ENCODE results near the gene PDZRN4.

The PDZRN4 gene

DNA sequence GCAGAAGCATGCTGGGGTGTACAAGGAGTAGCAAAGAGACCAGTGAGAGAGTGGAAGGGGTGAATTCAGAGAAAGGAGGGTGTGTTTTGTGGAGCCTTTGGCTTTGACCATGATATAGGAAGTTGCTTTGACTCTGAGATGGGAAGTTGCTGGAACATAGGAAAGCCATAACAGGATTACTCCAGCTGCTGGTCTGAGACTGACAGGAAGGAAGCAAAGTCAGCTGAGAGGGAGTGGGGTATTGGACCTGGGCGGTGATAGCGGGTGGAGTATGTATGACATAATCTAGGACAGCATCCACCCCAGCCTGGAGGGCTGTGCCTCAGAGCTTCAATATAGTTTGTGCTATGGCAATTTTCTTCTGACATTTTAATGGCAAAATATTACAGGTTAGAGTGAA lies 324.4 kb downstream of the PDZRN4 start:
- no peak overlapping the region for H3K27ac ChIP-seq (ENCODE audit: low read depth, low read length)
- no peak overlapping the region for H3K4me2 ChIP-seq (ENCODE audit: low read depth, low read length, poor library complexity, severe bottlenecking)
- no peaks in the 10 kb centered on the region for H3F3A ChIP-seq (ENCODE audit: insufficient read depth)
- TF ChIP-seq EZH2phosphoT487 (conservative IDR thresholded peaks at IDR 0.05; ENCODE audit: low read length), result no peak
- TF ChIP-seq, protein P1, sequence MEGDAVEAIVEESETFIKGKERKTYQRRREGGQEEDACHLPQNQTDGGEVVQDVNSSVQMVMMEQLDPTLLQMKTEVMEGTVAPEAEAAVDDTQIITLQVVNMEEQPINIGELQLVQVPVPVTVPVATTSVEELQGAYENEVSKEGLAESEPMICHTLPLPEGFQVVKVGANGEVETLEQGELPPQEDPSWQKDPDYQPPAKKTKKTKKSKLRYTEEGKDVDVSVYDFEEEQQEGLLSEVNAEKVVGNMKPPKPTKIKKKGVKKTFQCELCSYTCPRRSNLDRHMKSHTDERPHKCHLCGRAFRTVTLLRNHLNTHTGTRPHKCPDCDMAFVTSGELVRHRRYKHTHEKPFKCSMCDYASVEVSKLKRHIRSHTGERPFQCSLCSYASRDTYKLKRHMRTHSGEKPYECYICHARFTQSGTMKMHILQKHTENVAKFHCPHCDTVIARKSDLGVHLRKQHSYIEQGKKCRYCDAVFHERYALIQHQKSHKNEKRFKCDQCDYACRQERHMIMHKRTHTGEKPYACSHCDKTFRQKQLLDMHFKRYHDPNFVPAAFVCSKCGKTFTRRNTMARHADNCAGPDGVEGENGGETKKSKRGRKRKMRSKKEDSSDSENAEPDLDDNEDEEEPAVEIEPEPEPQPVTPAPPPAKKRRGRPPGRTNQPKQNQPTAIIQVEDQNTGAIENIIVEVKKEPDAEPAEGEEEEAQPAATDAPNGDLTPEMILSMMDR (IDR thresholded peaks at IDR 0.05; ENCODE audit: insufficient read depth, low read length, poor library complexity, severe bottlenecking), result no peak
- H3K4me3 ChIP-seq (ENCODE audit: insufficient read depth, low read length, poor library complexity, severe bottlenecking), result no peak overlapping the region
- no peaks in the 10 kb centered on the region for H3K79me2 ChIP-seq (ENCODE audit: insufficient read depth, low read length)
- H3K36me3 ChIP-seq (ENCODE audit: low read length), result no peaks in the 10 kb centered on the region
- no peaks in the 10 kb centered on the region for H3K9me3 ChIP-seq (ENCODE audit: insufficient read depth, low read length)
- no peak overlapping the region for H2AFZ ChIP-seq (ENCODE audit: low read depth, low read length, severe bottlenecking)
- no peaks in the 10 kb centered on the region for H4K20me1 ChIP-seq (ENCODE audit: low read depth, low read length)
- H3K9me2 ChIP-seq (replicated peaks; ENCODE audit: insufficient read depth, low read length), result no peaks in the 10 kb centered on the region
- H3K27me3 ChIP-seq (ENCODE audit: low read length), result no peaks in the 10 kb centered on the region
- H3K9ac ChIP-seq (ENCODE audit: low read length), result no peak overlapping the region

- H3K4me2 ChIP-seq (ENCODE audit: low read depth, low read length, poor library complexity, severe bottlenecking), result no peak overlapping the region
- no peak overlapping the region for H3K9ac ChIP-seq (ENCODE audit: low read length)
- H4K20me1 ChIP-seq (ENCODE audit: low read depth, low read length), result no peaks in the 10 kb centered on the region
- H3K4me3 ChIP-seq (ENCODE audit: insufficient read depth, low read length, poor library complexity, severe bottlenecking), result no peak overlapping the region
- no peaks in the 10 kb centered on the region for H3K79me2 ChIP-seq (ENCODE audit: insufficient read depth, low read length)
- TF ChIP-seq EZH2phosphoT487 (conservative IDR thresholded peaks at IDR 0.05; ENCODE audit: low read length), result no peak
- TF ChIP-seq, protein P1 (IDR thresholded peaks at IDR 0.05; ENCODE audit: insufficient read depth, low read length, poor library complexity, severe bottlenecking), result no peak
- H3K9me2 ChIP-seq (replicated peaks; ENCODE audit: insufficient read depth, low read length), result no peaks in the 10 kb centered on the region
- H3K9me3 ChIP-seq (ENCODE audit: insufficient read depth, low read length), result no peaks in the 10 kb centered on the region
- H2AFZ ChIP-seq (ENCODE audit: low read depth, low read length, severe bottlenecking), result no peak overlapping the region
- no peaks in the 10 kb centered on the region for H3K36me3 ChIP-seq (ENCODE audit: low read length)
- no peaks in the 10 kb centered on the region for H3F3A ChIP-seq (ENCODE audit: insufficient read depth)
- no peak overlapping the region for H3K27ac ChIP-seq (ENCODE audit: low read depth, low read length)
- H3K27me3 ChIP-seq (ENCODE audit: low read length), result no peaks in the 10 kb centered on the region
Observed at GRCh38 chr12:41514021-41514777, 326.1 kb downstream of the PDZRN4 start.

- Histone ChIP-seq H3K79me2 (ENCODE audit: insufficient read depth, low read length) (no peaks in the 10 kb centered on the region), H2AFZ (ENCODE audit: low read depth, low read length, severe bottlenecking) (no peak overlapping the region), H3F3A (ENCODE audit: insufficient read depth) (no peaks in the 10 kb centered on the region), H3K4me3 (ENCODE audit: insufficient read depth, low read length, poor library complexity, severe bottlenecking) (no peak overlapping the region), H3K4me2 (ENCODE audit: low read depth, low read length, poor library complexity, severe bottlenecking) (no peak overlapping the region), H3K36me3 (ENCODE audit: low read length) (no peaks in the 10 kb centered on the region), H3K27me3 (ENCODE audit: low read length) (no peaks in the 10 kb centered on the region), H3K9me3 (ENCODE audit: insufficient read depth, low read length) (no peaks in the 10 kb centered on the region), H3K9me2 (replicated peaks; ENCODE audit: insufficient read depth, low read length) (no peaks in the 10 kb centered on the region), H4K20me1 (ENCODE audit: low read depth, low read length) (no peaks in the 10 kb centered on the region), H3K27ac (ENCODE audit: low read depth, low read length) (no peak overlapping the region), H3K9ac (ENCODE audit: low read length) (no peak overlapping the region)
- TF ChIP-seq, protein P1 (IDR thresholded peaks at IDR 0.05; ENCODE audit: insufficient read depth, low read length, poor library complexity, severe bottlenecking), result no peak
- no peak for TF ChIP-seq EZH2phosphoT487 (conservative IDR thresholded peaks at IDR 0.05; ENCODE audit: low read length)
Observed at GRCh38 chr12:41514907-41515306, 326.8 kb downstream of the PDZRN4 start.
